BLaER1 treated with 17β-estradiol and CSF1 and Interleukin-3, amounts not matched to agents 10 nM and 100 nM (cell line): Measurements from ENCODE around the gene NQO1.
A peak's percentile ranks its signal among the peaks of the same experiment; 100 is the strongest.
"Not testable (repeated sequence)": the region's sequence is repeated elsewhere in the genome, so short reads cannot be mapped to it uniquely, and the experiment has no call there.

ENCODE experiments used
- H3K27ac ChIP-seq, 11 experiments: shearing (Covaris generic); formaldehyde crosslinking; 2 replicates each; pipeline ENCODE4 v1.8.1; 2022
- H3K27me3 ChIP-seq, 11 experiments: shearing (Covaris generic); formaldehyde crosslinking; 2 replicates each; pipeline ENCODE4 v1.8.1; 2022
- H3K36me3 ChIP-seq, 11 experiments: shearing (Covaris generic); formaldehyde crosslinking; 2 replicates each; pipeline ENCODE4 v1.8.1; 2022
- H3K4me1 ChIP-seq, 10 experiments: shearing (Covaris generic); formaldehyde crosslinking; 2 replicates each; pipeline ENCODE4 v1.8.1; 2022
- H3K4me2 ChIP-seq, 11 experiments: shearing (Covaris generic); formaldehyde crosslinking; 2 replicates each; pipeline ENCODE4 v1.8.1; 2022
- H3K4me3 ChIP-seq, 10 experiments: shearing (Covaris generic); formaldehyde crosslinking; 2 replicates each; pipeline ENCODE4 v1.8.1; 2022
- H3K9ac ChIP-seq, 11 experiments: shearing (Covaris generic); formaldehyde crosslinking; 2 replicates each; pipeline ENCODE4 v1.8.1; 2022
- H3K9me3 ChIP-seq, 11 experiments: shearing (Covaris generic); formaldehyde crosslinking; replicated peaks in 1 of 11; 2 replicates each; pipeline ENCODE4 v1.8.1; 2022
- H4K20me1 ChIP-seq, 11 experiments: shearing (Covaris generic); formaldehyde crosslinking; 2 replicates each; pipeline ENCODE4 v1.8.1; 2022
- Cebpa-rat ChIP-seq, 11 experiments: shearing (Covaris generic); IDR thresholded peaks; 2 replicates each; pipeline ENCODE4 v1.8.1; 2022

The NQO1 gene

DNA sequence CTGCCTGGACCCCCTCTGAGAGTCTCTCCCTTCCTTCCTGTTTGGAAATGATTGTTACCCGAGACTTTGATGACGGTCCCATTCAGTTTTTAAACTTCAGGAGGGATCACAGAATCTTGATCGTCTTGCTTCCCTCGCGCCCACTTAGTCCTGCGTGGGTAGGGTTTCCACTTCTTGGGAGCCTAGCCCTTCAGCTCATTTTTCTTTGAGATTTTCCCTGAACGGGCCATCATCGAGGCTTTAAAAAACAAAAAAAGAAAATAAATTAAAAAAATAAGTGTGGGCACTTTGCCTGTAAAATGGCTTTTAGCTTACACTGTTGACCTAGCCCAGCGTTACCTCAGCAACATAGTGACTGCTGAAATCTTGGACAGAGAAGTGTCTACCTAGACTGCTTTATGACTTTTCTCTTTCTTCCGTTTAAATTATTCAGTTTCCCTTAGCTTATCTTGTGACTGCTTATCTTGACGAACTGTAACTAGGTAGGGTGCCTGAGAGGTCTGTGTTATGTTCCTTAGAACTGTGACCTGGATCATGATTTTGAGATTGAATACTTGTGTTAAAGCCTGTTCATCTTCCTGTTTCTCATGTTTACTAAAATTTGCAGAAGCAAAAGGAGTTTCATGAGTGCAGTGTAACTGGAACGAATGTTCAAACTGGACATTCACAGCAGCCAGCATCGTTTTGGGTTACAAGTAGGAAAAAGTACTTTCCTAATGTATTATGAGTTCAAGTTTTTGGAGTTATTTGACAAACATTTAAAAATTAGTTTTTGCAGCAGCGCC is 36.6 kb upstream of the NQO1 start:
- peaks cover 0 to 46% (median 27%) of the 10 kb centered on the region in 11 experiments; a peak in 13 of 22 replicates for H4K20me1 ChIP-seq
- peak overlapping the region; percentile 81 to 99 (median 88) for H3K4me3 ChIP-seq
- H3K4me2 ChIP-seq, result peak overlapping the region; percentile 73 to 95 (median 82)
- no peaks in the 10 kb centered on the region for H3K9me3 ChIP-seq
- H3K27me3 ChIP-seq, result no peaks in the 10 kb centered on the region
- peaks cover 0 to 19% (median 11%) of the 10 kb centered on the region in 11 experiments; a peak in 13 of 22 replicates for H3K36me3 ChIP-seq
- TF ChIP-seq Cebpa-rat (IDR thresholded peaks at IDR 0.05), result no peak
- H3K4me1 ChIP-seq, result peaks cover 17 to 31% (median 25%) of the 10 kb centered on the region in 10 experiments
- peak overlapping the region; percentile 83 to 95 (median 91) for H3K9ac ChIP-seq
- H3K27ac ChIP-seq, result peak overlapping the region; percentile 83 to 94 (median 88)

DNA sequence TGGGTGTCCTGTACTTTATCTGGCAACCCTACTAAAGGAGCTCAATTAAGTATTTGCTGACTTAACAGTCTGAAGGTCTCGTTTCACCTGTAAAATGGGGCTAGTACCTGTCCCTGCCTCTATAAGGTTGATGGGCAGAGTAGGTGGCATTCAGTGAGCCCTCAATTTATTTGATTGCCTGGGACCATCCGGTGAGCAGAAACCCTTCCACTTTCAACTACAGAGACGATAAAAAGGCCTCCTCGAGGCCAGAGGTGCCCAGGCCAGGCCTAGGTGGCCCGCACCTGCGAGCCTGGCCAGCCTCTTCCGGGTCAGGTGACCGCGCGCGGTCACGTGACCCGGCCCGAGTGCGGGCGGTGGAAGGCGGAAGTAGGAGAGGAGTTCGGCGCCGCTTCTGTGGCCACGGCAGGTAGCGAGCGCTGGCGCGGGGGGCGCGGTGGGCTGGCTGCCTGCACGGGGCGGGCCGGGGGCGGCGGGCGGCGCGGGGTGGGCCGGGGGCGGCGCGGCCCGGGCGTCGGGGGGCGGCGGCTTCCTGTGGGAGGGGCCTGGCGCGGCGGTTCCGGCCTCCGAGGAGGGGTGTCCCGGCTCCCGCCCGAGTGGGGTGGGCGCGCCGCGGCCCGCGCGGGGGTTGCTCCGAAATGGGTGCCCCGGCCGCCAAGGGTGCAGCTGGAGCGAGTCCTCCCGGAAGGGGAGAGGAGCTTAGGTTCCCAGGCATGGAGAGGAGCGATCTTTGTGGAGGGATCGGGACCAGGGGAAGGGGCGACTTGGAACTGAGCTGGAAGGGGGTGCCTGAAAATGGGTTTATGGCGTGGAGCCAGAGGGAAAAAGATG is 35.8 kb upstream of the NQO1 start, which contains the start of gene WWP2:
Gene WWP2, plus strand, starts transcription at position 350 of the 831 bp plus-strand sequence. CDS start 24,679 bp downstream, outside the sequence.
- no peaks in the 10 kb centered on the region for H3K27me3 ChIP-seq
- H3K9me3 ChIP-seq, result no peaks in the 10 kb centered on the region
- peak within 1 kb of the TSS; percentile 83 to 94 (median 88) for H3K27ac ChIP-seq
- no peak for TF ChIP-seq Cebpa-rat (IDR thresholded peaks at IDR 0.05)
- H3K9ac ChIP-seq, result peak within 1 kb of the TSS; percentile 83 to 95 (median 91)
- peaks cover 0 to 16% (median 11%) of the 10 kb centered on the region in 11 experiments; a peak in 13 of 22 replicates for H3K36me3 ChIP-seq
- peaks cover 17 to 31% (median 25%) of the 10 kb centered on the region in 10 experiments for H3K4me1 ChIP-seq
- H3K4me3 ChIP-seq, result peak within 1 kb of the TSS; percentile 81 to 99 (median 88)
- peak within 1 kb of the TSS; percentile 78 to 95 (median 87) for H3K4me2 ChIP-seq
- peaks cover 0 to 38% (median 24%) of the 10 kb centered on the region in 11 experiments; a peak in 13 of 22 replicates for H4K20me1 ChIP-seq

DNA sequence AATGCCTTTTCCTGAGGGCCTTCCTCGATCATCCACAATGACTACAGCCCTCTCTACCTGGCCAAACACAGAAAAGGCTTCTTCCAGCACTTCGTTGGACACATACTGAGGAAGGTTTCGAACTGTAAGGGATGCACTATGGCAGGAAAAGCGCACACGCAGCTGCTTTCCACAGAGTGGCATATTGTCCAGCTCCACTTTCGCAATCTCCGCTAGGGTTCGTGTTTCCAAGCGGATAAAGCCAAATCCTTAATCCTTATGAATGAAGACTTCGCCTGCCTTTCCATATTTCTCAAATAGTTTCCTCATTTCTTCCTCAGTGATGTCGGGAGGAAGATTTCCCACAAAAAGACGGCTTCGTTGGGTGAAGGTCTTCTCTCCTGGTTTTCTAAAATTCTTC is 31.0 kb upstream of the NQO1 start:
- peaks cover 0 to 18% (median 13%) of the 10 kb centered on the region in 11 experiments; a peak in 14 of 22 replicates for H4K20me1 ChIP-seq

DNA sequence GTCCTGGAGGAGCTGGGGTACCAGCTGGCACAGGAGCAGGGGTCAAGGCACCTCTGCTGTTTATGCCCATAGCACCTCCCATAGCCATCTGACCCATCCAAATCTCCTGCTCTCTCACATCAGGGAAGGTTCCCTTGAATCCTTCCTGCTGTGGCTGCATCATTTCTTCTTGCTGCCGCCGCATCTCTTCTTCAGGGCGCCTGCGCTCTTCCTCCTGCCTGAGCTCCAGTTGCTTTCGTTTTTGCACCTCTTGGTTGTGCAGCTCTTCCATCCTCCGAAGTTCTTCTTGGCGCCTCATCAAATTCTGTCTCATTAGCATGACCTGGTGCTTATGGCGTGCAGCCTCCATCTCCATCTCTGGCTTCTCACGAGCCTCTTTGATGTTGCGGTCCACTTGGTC is 30.3 kb upstream of the NQO1 start:
- H3K4me2 ChIP-seq, result no peak overlapping the region
- H3K4me3 ChIP-seq, result no peak overlapping the region
- peaks cover 23 to 30% (median 26%) of the 10 kb centered on the region in 10 experiments for H3K4me1 ChIP-seq
- no peaks in the 10 kb centered on the region for H3K27me3 ChIP-seq
- H3K9me3 ChIP-seq, result no peaks in the 10 kb centered on the region
- peaks cover 0 to 24% (median 20%) of the 10 kb centered on the region in 11 experiments; a peak in 15 of 22 replicates for H4K20me1 ChIP-seq
- TF ChIP-seq Cebpa-rat (IDR thresholded peaks at IDR 0.05), result no peak
- no peak overlapping the region for H3K27ac ChIP-seq
- H3K9ac ChIP-seq, result no peak overlapping the region
- H3K36me3 ChIP-seq, result peaks cover 8 to 20% (median 14%) of the 10 kb centered on the region in 11 experiments

More for the DNA sequence above, 31.0 kb upstream of the NQO1 start:
- Histone ChIP-seq H3K36me3 (peaks cover 1 to 13% (median 7%) of the 10 kb centered on the region in 11 experiments; a peak in 20 of 22 replicates), H3K4me1 (peaks cover 22 to 28% (median 25%) of the 10 kb centered on the region in 10 experiments)
- H3K27me3 ChIP-seq, H3K4me3 ChIP-seq, H3K27ac ChIP-seq, H3K9ac ChIP-seq, H3K4me2 ChIP-seq, H3K9me3 ChIP-seq: not testable (repeated sequence)

DNA sequence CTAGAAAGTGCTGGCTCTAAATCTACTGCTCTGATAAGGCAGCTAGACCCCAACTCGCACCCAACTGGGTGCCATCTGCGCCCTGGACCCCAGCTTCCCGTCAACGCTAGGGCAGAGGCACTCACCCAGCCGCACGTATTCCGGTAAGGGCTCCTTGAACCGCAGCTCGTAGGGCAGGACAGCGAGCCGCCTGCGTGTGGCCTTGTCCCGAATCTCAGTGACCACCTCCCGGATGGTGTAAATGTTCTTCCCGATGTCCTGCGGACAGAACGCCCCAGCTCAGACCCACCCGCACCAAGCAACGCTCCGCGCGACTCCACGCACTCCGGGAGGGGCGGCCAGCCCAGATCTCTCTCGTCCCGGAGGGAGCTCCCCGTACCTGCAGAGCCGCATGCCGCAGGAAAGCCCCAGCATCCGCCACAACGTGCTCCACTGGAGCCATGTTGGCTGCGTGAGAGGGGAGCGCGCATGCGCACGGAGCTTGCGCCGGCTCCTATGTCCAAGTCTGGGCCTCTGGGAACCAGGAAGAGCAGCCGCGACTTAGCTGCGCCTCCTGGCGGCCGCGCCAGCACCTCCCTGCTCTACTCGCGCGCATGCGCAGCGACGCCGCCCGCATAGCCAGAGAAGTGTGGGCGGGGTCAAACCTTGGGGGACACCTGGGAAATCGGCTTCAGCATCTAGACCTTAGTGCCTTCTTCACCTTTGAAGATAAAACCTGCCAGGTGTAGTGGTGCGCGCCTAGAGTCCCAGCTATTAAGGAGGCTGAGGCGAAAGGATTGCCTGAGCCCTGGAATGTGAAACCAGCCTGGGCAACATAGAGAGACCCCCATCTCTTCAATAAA is 28.3 kb upstream of the NQO1 start, which contains the start of gene NOB1:
Gene NOB1, minus strand, starts transcription at position 458 of the 842 bp plus-strand sequence. Its CDS starts 16 bp downstream, at position 442.
- TF ChIP-seq Cebpa-rat (IDR thresholded peaks at IDR 0.05), result no peak
- peaks cover 28 to 40% (median 34%) of the 10 kb centered on the region in 11 experiments for H3K36me3 ChIP-seq
- peak within 1 kb of the TSS; percentile 81 to 98 (median 93) for H3K9ac ChIP-seq
- no peaks in the 10 kb centered on the region for H3K9me3 ChIP-seq
- peaks cover 0 to 43% (median 35%) of the 10 kb centered on the region in 11 experiments; a peak in 16 of 22 replicates for H4K20me1 ChIP-seq
- H3K27ac ChIP-seq, result peak within 1 kb of the TSS; percentile 51 to 97 (median 91)
- H3K4me2 ChIP-seq, result peak within 1 kb of the TSS; percentile 73 to 95 (median 88)
- H3K4me1 ChIP-seq, result peaks cover 17 to 23% (median 20%) of the 10 kb centered on the region in 10 experiments
- no peaks in the 10 kb centered on the region for H3K27me3 ChIP-seq
- peak within 1 kb of the TSS; percentile 78 to 99 (median 96) for H3K4me3 ChIP-seq

DNA sequence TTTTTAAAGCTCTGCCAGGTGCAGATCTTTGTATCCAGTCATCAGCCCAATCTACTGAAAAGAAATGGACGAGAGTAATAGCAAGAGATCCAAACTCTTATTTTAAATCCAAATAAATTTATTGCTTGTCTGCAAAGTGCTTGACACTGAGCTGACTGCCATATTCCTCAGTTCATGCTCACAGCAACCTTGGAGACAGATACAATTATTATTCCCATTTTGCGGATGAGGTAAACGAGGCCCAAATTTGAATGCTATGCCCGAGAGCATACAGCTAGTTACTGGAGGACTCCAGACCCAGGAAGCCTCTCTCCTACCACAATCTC is 27.7 kb upstream of the NQO1 start:
- H4K20me1 ChIP-seq, result peaks cover 0 to 49% (median 40%) of the 10 kb centered on the region in 11 experiments; a peak in 16 of 22 replicates
- peaks cover 17 to 23% (median 20%) of the 10 kb centered on the region in 10 experiments for H3K4me1 ChIP-seq
- H3K9me3 ChIP-seq, result no peaks in the 10 kb centered on the region
- peak overlapping the region; percentile 78 to 99 (median 96) for H3K4me3 ChIP-seq
- peak overlapping the region; percentile 73 to 95 (median 88) for H3K4me2 ChIP-seq
- peak overlapping the region; percentile 81 to 98 (median 93) for H3K9ac ChIP-seq
- peaks cover 34 to 46% (median 40%) of the 10 kb centered on the region in 11 experiments for H3K36me3 ChIP-seq
- TF ChIP-seq Cebpa-rat (IDR thresholded peaks at IDR 0.05), result no peak
- peak overlapping the region; percentile 51 to 97 (median 91) for H3K27ac ChIP-seq
- no peaks in the 10 kb centered on the region for H3K27me3 ChIP-seq

DNA sequence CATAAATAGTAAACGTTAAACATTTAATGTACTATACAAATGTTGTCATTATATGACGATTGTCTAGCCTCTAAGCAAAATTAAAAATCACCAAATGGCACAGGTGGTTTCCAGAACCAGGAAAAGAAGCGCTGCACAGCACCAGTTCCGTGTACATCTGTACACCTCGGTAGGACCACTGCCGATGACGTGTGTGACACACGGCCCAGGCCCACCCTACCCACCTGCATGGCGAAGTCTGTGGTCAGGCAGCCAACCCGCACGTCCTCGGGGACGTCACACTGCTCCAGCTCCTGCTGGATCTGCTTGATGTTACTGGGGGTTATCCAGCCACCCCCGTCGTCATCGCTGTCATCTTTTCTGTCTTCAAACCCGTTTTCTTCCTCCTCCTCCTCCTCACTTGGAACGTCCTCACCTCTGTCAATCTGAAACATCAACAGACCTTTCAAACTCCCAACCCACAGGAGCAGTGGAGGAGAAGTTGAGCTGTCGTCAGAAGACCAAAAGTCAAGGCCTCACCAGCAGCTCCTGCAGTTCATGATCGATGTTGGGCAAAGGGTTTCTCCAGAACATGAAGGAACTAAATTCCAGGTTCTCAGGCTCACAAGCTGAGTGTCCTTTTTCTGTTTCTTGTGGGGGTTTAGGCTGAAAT is 22.5 kb upstream of the NQO1 start:
- Histone ChIP-seq H4K20me1 (peaks cover 0 to 100% (median 85%) of the 10 kb centered on the region in 11 experiments; a peak in 19 of 22 replicates), H3K27ac (no peak overlapping the region), H3K9me3 (no peaks in the 10 kb centered on the region), H3K4me2 (no peak overlapping the region), H3K9ac (0 out of 22 replicates have a peak overlapping the region, but pooled peaks of 1 of the 11 experiments have one; percentile 4), H3K36me3 (peaks cover 86 to 99% (median 93%) of the 10 kb centered on the region in 11 experiments), H3K4me1 (peaks cover 14 to 20% (median 19%) of the 10 kb centered on the region in 10 experiments), H3K4me3 (no peak overlapping the region), H3K27me3 (no peaks in the 10 kb centered on the region)
- TF ChIP-seq Cebpa-rat (IDR thresholded peaks at IDR 0.05), result no peak
